ENCODE measurements around the gene SNAI3.

SNAI3 gene

DNA sequence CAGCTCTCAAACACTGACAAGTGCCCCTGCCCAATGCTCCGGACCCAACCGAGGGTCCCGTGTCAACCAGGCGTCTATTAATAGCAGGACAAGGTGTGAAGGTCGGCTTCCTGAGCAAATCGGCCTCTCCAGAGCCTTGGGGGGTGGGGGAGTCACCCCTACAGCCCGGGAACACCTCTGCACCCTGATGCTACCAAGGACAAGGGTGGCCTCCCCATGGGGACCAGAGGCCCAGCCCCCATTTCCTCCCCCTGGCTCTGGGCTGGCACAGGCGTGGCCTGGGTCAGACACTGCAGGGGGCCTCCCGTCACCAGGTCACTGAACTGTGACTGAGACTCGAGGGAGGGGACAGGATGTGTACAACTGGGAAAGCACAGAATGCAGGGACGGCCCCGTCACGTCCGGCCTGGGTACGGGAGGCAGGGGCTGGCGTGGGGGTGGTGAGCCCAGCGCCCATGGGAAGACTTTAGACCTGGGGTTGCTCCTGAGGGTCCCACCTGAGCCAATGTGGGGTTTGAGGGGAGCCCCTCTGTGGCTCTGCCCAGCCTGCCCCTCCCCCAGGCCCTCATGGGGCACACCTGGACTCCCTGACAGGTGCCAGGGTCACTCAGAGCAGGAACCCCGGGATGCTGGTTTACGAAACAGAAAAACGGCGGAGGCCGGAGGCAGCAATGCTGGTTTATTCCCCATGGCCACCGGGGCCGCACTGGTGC is 34.9 kb downstream of the SNAI3 start:
- DNase-seq (ENCODE audit: low read depth in 2 of 2) = peak; percentile 70 to 76

DNA sequence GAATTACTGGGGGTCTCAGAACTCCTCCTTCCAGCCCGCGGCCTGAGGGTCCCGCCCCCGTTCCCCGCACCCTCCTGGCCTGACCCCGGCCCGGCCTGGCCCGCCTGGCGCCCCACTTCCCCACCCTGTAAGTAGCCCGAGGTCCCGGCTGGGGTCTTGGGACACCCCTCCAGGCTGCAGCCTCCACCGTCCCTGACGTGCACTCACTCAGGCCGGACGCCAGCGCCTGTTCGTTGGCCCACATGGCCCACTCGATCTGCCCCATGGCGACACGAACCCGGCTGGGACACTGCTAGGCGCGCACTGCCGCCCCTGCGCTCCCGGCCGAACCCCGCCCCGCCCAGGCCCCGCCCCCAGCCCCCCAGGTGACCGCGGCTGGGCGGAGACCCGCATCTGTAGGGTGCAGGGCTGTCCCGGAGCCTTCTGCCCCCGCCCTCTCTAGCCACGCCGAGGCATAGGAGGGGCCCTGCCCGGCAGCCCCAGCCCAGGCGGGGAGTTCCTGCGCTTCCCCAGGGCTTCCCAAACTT is 35.5 kb downstream of the SNAI3 start, which contains the start of gene CYBA:
TSS of gene CYBA (minus strand) at position 305 of the 527 bp plus-strand sequence. CDS start at position 265, 40 bp downstream.
- DNase-seq (ENCODE audit: low read depth in 2 of 2) = peak; percentile 75 to 84

DNA sequence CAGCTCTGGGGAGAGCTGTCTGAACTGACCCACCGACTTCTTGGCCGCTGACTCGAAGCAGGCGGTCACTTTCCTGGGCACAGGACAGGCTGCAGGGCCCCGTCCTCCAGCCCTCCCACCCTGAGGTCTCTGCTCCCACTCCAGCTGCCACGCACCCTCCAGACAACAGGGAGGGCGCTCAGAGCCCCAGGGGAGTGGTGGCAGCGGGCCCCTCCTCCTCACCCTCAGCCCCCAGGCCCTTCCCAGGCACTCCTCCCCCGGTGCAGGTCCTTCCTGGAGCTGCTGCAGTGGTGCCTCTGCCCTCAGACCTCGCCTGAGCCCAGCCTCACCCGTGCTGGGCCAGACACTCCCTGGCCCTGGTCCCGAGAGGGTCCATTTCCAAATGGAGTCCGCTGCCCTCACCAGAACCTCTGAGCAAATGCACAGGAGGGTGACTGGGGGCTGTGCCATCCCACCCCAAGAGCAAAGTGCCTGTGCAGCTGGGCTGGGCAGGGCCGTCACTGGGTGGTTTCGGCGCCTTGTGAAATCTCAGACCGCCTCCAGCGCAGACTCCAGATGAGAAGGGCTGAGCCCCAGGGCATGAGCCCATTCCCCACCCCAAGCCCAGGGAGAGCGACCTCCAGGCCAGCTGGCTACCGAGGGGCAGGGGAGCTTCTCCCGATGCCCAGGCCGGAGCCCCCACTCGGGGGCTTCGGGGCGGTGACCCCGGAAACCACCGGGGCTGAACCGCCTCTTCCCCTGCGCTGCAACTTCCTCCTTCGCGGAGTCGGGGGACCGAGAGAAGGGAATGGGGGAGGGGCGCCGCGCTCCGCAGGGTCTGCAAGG is 36.2 kb downstream of the SNAI3 start:
- DNase-seq (ENCODE audit: low read depth in 2 of 2) = no peak

DNA sequence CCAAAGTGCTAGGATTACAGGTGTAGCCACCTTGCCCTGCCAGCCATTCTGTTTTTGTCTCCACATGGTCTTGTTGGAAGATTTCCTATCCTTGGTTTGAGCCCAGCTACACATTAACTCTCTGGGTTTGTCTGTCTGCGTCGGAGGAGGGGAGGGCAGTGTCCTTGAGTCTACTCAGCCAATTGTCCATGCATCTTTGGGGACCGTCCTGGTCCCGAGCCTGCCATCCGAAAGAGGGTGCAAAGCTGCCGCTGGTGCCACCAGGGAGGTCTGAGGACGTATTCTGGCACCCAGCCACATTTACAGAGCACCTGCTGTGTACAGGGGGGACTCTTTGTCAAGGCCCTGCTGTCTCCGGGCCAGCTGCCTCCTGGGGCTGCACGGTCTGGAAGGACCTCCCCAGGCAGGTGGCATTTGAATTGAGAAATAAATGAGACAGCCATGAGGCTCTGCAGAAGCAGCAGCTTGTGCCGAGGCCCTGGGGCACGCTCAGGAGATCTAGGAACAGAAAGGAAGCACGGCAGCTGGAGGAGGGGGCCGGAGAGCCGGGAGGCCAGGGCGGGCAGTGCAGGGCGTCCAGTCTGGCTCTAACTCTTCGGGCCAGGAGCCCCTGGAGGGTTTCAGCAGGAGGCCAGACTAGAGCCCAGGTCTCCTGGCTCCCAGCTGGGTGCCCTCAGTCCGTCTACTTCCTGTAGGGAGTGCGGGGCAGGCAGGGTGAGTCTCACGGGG is 36.9 kb downstream of the SNAI3 start:
- DNase-seq (ENCODE audit: low read depth in 2 of 2) = no peak

DNA sequence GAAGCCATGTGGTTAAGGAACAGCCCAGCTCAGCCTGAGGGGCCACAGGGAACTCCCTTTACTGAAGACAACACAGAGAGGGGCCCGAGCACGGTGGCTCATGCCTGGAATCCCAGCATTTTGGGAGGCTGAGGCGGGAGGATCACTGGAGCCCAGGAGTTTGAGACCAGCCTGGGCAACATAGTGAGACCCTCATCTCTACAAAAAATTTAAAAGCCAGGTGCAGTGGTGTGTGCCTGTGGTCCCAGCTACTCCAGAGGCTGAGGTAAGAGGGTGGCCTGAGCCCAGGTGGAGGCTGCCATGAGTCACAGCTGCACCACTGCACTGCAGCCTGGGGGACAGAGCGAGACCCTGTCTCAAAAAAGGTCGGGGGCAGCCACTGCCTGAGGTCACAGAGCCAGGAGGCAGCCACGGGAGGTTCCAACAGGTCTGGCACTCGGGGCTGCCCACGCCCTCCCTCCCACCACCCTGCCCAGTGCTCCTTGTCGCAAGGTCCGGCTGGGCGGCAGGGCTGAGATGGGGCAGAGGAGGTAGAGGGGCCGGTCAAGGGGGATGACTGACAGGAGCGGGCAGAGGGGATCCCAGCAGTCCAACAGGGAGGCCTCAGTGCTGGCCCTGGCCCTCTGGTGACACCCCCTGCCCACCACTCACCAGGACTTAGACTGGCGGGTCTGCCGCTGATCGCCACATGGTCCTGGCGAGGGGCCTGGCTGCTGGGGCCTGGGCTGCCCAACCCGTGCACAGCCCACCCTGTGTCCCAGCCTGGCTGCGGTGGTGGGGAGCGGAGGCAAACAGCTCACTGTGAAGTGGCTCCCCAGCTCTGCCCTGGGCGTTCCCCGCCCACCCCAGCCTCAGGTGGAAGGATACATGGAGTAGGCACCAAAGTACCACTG is 38.9 kb downstream of the SNAI3 start:
- DNase-seq (ENCODE audit: low read depth in 2 of 2) = no peak

DNA sequence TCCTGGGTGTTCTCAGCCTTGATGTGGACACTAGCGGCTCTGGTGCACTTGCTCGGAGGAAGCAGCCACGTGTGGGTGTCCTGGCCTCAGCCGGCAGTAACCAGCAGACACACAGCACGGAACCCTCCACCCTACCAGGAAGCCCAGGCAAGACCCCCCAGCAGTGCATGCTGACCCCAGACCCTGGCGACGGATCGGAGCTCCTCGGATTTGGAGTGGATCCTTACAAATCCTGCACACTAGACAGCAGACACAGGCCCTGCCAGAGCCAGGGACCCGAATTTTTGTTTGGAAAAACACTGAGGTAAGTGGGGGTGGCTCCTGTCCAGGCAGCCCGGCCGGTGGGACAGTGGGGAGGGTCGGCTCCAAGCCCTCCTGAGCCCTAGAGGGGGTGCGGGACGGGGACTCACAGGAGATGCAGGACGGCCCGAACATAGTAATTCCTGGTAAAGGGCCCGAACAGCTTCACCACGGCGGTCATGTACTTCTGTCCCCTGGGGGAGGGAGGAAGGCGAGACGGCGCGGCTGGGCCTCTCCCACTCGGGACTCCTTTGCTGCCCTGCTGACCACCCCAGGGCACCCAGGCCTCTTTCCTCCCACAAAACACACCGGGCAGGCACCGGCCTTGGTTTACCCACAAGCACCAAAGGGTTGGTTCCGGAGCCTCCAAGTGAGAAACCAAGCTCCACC is 39.8 kb downstream of the SNAI3 start:
- no peak for DNase-seq (ENCODE audit: low read depth in 2 of 2)

DNA sequence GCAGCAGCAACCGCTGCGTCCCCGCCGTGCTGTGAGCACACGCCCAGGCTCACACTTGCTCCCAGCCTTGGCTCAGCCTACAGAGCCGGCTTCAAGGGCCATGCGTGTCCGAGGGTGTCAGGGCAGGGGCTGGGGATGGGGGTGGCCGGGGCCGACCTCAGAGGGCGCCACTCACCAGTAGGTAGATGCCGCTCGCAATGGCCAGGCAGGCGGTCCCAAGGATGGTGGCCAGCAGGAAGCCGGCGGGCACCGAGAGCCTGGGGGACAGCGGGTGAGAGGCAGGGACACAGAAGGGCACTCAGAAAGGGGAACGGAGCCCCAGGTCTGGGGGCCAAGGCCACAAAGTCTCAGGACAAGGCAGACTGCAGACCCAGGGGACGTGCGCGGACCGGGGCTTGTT is 40.4 kb downstream of the SNAI3 start:
- DNase-seq (ENCODE audit: low read depth in 2 of 2) = no peak

DNA sequence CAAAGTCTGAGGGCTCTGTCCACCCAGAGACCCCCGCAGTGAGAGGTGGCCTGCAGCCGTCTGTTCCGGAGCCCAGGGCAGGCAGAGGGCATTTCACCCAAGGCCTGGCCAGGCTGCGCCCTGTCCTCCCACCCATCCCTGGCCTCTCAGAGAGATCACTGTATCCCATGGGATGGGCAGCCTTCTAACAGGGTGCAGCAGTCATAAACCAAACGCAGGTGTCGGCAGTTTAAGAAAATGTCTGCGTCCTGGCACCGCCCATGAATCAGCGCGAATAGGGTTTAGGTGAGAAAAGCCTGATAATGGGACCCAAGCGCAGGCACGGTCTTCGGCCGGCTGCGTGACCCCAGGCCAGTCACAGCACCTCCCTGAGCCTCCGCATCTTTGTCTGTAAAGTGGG is 40.9 kb downstream of the SNAI3 start:
- DNase-seq (ENCODE audit: low read depth in 2 of 2) = no peak

DNA sequence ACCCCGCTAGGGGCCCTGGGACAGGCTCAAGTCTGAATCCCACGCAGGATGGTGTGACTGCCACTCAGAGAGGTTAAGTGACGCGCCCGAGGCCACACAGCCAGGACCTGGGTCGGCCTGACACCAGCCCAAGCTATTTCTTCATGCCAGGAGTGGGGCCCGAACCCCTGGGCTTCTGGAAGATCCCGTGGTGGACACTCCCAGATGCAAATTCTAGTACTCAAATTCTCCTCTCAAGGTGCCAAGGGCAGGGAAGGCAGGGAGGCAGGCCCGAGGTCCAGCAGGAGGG is 42.7 kb downstream of the SNAI3 start:
- DNase-seq (ENCODE audit: low read depth in 2 of 2) = no peak

DNA sequence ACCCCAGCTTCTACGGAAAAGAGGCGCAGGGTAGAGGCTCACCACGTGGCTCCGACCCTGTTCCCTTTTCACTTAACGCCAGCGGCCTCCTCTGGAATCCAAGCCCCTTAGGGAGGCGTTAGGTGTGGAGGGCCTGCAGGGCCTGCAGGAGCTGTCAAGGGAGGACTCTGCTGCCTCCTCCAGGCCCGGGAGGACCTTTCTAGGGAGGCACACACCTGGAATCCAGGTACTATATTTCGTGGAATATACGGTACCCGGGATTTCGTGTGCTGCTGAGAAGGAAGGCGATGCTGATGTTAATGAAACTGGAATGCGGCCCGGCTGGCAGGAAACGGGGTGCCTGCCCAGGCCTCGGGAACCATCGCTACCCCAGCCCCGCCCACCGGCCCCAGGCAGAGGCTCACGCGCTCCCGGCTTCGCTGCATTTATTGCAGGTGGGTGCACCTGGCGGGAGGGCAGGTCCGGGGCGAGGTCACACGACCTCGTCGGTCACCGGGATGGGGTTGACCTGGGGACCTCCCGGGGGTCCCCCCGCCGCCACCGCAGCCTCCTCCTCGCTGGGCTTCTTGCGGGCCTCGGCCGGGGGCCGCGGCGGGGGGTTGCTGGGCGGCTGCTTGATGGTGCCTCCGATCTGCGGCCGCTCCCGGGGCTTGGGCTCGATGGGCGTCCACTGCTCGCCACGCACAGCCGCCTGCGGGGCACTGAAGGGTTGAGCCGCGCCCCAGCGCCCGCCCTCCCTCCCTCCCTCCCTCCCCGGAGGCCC is 43.2 kb downstream of the SNAI3 start:
- no peak for DNase-seq (ENCODE audit: low read depth in 2 of 2)

DNA sequence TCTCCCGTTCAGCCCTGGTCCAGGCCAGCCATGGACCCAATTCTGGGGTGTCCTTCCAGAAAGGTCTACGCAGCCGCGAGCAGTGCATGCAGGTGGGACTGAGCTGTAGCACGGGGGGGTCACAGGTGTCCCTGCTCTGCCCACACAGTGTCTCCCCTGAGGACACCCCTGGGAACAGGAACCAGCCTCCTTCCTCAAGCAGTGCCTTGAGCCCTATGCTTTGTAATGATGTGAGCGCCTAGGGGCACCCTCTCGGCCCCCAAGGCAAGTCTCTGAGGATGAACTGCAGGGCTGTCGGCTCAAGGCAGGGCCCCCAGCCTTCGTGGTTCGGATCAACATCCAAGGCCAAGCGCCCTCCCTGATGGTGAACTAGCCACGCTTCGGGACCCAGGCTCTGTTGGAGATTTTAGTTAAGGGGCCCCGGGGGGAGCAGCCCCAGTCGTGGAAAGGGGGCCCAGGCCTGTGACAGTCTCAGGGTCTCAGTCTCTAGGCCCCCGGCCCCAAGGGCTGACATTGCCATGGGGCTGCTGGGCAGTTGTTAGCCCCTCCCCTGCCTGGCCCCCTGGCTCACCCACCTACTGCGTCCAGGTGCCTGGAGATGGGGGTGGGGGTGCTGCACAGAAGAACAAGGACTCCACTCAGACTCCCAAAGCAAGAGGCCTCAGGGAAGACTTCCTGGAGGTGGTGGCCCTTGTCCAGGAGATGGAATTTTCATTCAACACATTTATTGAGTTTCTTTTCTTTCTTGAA is 45.6 kb downstream of the SNAI3 start:
- no peak for DNase-seq (ENCODE audit: low read depth in 2 of 2)

DNA sequence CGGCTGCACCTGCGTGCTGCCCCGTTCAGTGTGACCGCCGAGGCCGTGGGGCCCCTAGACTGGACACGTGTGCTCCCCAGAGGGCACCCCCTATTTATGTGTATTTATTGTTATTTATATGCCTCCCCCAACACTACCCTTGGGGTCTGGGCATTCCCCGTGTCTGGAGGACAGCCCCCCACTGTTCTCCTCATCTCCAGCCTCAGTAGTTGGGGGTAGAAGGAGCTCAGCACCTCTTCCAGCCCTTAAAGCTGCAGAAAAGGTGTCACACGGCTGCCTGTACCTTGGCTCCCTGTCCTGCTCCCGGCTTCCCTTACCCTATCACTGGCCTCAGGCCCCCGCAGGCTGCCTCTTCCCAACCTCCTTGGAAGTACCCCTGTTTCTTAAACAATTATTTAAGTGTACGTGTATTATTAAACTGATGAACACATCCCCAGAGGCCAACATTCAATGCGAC is 46.2 kb downstream of the SNAI3 start:
- DNase-seq (ENCODE audit: low read depth in 2 of 2) = no peak

DNA sequence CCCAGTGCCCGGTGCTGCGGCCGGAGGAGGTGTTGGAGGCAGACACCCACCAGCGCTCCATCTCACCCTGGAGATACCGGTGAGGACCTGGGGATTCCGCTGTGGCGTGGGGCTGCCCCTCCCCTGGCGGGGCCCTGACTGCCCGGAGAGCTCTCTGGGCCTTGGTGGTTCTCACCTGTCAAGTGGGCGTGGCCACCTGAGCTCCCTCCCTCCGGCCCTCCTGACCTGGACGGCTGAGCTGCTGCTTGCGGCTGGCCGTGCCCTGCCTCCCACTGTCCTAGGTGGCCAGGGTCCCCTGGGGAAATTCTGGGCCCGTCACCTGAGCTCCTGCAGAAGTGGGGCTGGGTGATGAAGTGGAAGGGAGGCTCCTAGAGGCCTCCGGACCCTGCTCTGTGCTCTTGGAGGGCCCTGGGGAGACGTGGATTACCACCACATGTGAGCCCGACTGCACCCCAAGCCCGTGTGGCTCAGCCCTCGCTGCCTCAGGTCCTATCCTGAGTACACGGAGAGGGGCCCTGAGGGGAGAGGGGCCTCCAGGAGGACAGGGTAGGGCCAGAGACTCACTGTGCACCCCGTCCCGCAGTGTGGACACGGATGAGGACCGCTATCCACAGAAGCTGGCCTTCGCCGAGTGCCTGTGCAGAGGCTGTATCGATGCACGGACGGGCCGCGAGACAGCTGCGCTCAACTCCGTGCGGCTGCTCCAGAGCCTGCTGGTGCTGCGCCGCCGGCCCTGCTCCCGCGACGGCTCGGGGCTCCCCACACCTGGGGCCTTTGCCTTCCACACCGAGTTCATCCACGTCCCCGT is 46.9 kb downstream of the SNAI3 start:
- DNase-seq (ENCODE audit: low read depth in 2 of 2) = no peak

DNA sequence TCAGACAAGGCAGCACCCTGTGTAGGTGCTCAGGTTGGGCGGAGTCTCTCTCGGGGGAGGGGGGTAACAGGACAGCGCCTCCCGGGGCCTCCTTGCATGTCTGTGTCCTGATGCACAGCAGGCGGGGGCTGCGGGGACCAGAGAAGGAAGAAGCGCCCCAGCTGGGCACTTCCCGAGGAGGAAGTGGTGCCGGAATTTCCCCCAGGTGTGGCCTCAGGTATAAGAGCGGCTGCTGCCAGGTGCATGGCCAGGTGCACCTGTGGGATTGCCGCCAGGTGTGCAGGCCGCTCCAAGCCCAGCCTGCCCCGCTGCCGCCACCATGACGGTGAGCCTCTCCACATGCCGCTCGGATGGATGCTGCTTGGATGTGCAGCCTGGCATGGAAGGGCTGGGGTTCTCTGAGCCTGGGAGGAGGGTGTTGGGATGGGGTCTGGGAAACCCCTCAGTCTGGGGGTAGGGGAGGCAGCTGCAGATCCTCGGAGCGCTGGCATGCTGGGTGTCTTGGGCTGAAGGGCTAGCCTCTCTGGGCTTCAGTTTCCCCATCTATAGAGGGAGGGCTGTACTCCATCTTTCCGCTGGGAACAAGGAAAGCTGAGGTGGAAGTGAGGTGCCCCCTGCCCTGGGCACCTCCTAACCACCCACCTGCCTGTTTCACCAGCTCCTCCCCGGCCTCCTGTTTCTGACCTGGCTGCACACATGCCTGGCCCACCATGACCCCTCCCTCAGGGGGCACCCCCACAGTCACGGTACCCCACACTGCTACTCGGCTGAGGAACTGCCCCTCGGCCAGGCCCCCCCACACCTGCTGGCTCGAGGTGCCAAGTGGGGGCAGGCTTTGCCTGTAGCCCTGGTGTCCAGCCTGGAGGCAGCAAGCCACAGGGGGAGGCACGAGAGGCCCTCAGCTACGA is 47.7 kb downstream of the SNAI3 start, which contains the start of gene IL17C:
TSS of gene IL17C (plus strand) at position 250 of the 908 bp plus-strand sequence. CDS start at position 320, 70 bp downstream.
- no peak for DNase-seq (ENCODE audit: low read depth in 2 of 2)

DNA sequence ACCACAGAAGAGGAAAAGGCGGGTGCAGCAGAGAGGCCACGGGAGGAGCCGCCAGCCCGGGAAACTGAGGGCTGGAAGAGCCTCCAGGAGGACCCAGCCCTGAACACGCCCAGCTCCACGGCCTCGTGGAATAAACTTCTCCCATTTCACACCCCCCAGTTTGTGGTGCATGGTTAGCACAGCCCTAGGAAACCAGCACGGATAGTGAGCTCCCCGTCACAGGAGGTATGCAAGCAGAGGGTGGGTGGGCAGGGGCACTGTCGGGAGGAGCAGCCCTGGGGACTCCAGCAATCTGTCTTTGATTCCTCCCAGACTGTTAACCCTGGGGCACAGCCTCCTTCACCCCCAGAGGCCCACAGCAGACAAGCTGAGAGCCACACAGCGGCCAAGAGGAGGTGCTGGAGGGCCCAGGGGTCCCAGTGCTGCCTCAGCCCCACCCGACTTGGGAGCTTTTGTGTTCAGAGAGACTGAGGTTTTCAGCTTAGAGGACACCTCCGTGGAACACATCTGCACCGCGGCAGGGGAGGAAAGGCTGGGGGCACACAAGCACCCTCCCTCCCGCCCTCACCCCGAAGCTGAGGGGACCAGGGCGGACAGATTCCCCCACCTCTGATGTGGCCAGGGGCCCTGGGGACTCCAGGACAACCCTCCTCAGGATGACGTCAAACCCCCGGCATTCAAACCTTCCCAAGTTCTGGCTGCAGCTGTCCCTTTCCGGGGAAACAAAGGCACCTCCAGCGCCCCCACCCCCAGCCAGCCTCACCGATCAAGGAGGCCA is 49.6 kb downstream of the SNAI3 start:
- no peak for DNase-seq (ENCODE audit: low read depth in 2 of 2)

DNA sequence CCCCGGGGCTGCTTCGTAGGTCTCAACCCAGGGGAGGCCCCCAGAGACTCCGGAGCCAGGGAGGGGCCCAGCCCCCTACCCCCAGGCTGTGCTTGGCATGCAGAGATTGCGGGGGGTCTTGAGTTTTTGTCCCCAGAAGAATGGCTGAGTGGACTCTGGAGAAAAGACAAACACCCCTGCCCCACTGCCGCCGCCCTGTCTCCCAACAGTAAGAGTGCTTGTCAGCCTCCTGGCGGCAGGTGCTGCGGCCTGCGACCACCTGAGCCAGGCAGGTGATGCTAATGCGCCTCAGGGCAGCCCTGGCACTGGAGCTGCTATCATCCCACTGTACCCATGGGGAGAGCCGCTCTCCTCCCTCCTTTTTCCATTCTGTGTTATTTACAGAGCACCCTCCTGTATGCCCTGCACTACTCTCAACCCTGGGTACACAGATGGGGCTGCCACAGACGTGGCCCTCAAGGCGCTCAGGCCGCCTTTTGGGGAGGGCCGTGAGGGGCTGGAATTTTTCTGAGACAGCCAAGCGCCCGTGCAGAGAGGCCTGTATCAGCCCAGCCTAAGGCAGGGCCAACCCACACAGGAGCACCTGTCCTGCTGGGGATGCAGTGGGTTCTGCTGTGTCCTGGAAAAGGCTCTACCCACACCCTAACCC is 50.5 kb downstream of the SNAI3 start:
- DNase-seq (ENCODE audit: low read depth in 2 of 2) = no peak
